NOMO-1 treated with DMSO at 0.1 percent for 48 hours (cell line): ENCODE measurements around the gene COL11A2.

Experiments used
- DNase-seq: peaks from one replicate; lab custom pipeline; 2025; ENCODE audit not compliant: unreplicated experiment; lab: John Stamatoyannopoulos, UW

The COL11A2 gene

GRCh38 chr6:33172688-33173534, 19.4 kb downstream of the COL11A2 start:
- no peak for DNase-seq

GRCh38 chr6:33171880-33172687, 20.2 kb downstream of the COL11A2 start:
- no peak for DNase-seq

- no peak for DNase-seq
These were observed 21.0 kb downstream of the COL11A2 start for GRCh38 chr6:33171016-33171879.

- DNase-seq: no peak
These were observed 21.9 kb downstream of the COL11A2 start for GRCh38 chr6:33170176-33171015.

- DNase-seq: no peak
These were observed 22.7 kb downstream of the COL11A2 start for GRCh38 chr6:33169291-33170175.

- no peak for DNase-seq
These were observed 23.6 kb downstream of the COL11A2 start for GRCh38 chr6:33168639-33169038.

- DNase-seq: no peak
These were observed 24.0 kb downstream of the COL11A2 start for GRCh38 chr6:33168284-33168601.

- DNase-seq: no peak
These were observed 24.6 kb downstream of the COL11A2 start for GRCh38 chr6:33167374-33168283.

GRCh38 chr6:33166811-33167210, 25.5 kb downstream of the COL11A2 start:
- no peak for DNase-seq

GRCh38 chr6:33166363-33166762, 25.9 kb downstream of the COL11A2 start:
- no peak for DNase-seq

GRCh38 chr6:33165581-33166258, 26.5 kb downstream of the COL11A2 start:
- DNase-seq: no peak

GRCh38 chr6:33164665-33165373, 27.4 kb downstream of the COL11A2 start:
- no peak for DNase-seq

GRCh38 chr6:33164176-33164575, 28.1 kb downstream of the COL11A2 start:
- no peak for DNase-seq

GRCh38 chr6:33163540-33163939, 28.7 kb downstream of the COL11A2 start:
- DNase-seq: no peak

GRCh38 chr6:33161354-33162331, 30.6 kb downstream of the COL11A2 start:
- DNase-seq: peak; percentile 74

- DNase-seq: peak; percentile 33
These were observed 31.4 kb downstream of the COL11A2 start for GRCh38 chr6:33160728-33161344.
